T-cell (primary cell): ENCODE measurements around the gene MAPT. TPM values are rescaled to one million over a fixed set of nuclear protein-coding genes. Genes with fewer than 3 reads are reported as not detected.

Experiments
- ATAC-seq, 4 experiments: fragments of 200-7000 bp in 3 of 4; fragments of 150-1000 bp in 1 of 4; cut with Tn5 transposase; replicated peaks in 1 of 4; 1 replicate in 3 of 4; 2 replicates in 1 of 4; pipeline ENCODE4 v1.10.0; 2021; ENCODE audit warnings: moderate library complexity in 3 of 4, mild to moderate bottlenecking in 2 of 4, moderate number of reproducible peaks in 1 of 4
- CTCF ChIA-PET, 2 donors: fragments of 300-600 bp; sonication (Branson Sonifier 250); formaldehyde crosslinking; loops; one replicate each; lab custom pipeline; 2022; ENCODE audit warnings: antibody characterized with exemption in 2 of 2; lab: Charles Lee
- POLR2A ChIA-PET, 2 donors: fragments of 300-600 bp; sonication (Branson Sonifier 250); formaldehyde crosslinking; loops; one replicate each; lab custom pipeline; 2022; ENCODE audit warnings: antibody characterized with exemption in 2 of 2; lab: Charles Lee
- DNase-seq, 35 experiments: peaks; one replicate each; pipeline versions ENCODE4 v3.0.0 to v3.0.0-alpha.2; 2013 to 2023
- H3K27ac ChIP-seq: one replicate; pipeline ENCODE4 v1.5.1; 2013; ENCODE audit warnings: low read length
- H3K27me3 ChIP-seq, 2 experiments: replicated peaks in 1 of 2; 1 replicate in 1 of 2; 2 replicates in 1 of 2; pipeline versions ENCODE4 v1.6.1 to v1.7.0; 2013; ENCODE audit warnings: low read length in 1 of 2, mixed read lengths in 1 of 2; ENCODE audit not compliant: control insufficient read depth in 2 of 2, insufficient read depth in 2 of 2; ENCODE audit errors: extremely low read depth in 1 of 2
- H3K36me3 ChIP-seq, 2 donors: 1 replicate in 1 of 2; 2 replicates in 1 of 2; pipeline versions ENCODE4 v1.6.1 to v1.7.0; 2013; ENCODE audit warnings: low read length in 1 of 2; ENCODE audit not compliant: control insufficient read depth in 2 of 2, insufficient read depth in 1 of 2; ENCODE audit errors: extremely low read depth in 1 of 2
- H3K4me1 ChIP-seq, 2 experiments: 1 replicate in 1 of 2; 2 replicates in 1 of 2; pipeline versions ENCODE4 v1.6.1 to v1.7.0; 2013; ENCODE audit warnings: low read length in 2 of 2, mixed read lengths in 1 of 2; ENCODE audit not compliant: insufficient read depth in 2 of 2, control insufficient read depth in 1 of 2; ENCODE audit errors: extremely low read depth in 1 of 2
- H3K4me3 ChIP-seq, 2 donors: 1 replicate in 1 of 2; 2 replicates in 1 of 2; pipeline versions ENCODE4 v1.5.1 to v1.7.0; 2013; ENCODE audit warnings: mild to moderate bottlenecking in 2 of 2, low read length in 1 of 2, moderate library complexity in 1 of 2; ENCODE audit not compliant: control insufficient read depth in 1 of 2; ENCODE audit errors: extremely low read depth in 1 of 2
- H3K9me3 ChIP-seq: 2 replicates; pipeline ENCODE4 v1.7.0; 2013
- H3K27ac Mint-ChIP-seq, 2 donors: one replicate each; pipeline ENCODE4 v1.8.0; 2020 to 2021; ENCODE audit warnings: mild to moderate bottlenecking in 2 of 2, mixed read lengths in 2 of 2
- H3K27me3 Mint-ChIP-seq, 2 donors: one replicate each; pipeline ENCODE4 v1.8.0; 2021 to 2022; ENCODE audit warnings: mixed read lengths in 2 of 2
- H3K36me3 Mint-ChIP-seq: one replicate; pipeline ENCODE4 v1.8.0; 2021; ENCODE audit warnings: mixed read lengths
- H3K4me1 Mint-ChIP-seq, 3 donors: one replicate each; pipeline ENCODE4 v1.8.0; 2020 to 2022; ENCODE audit warnings: mixed read lengths in 3 of 3, mild to moderate bottlenecking in 1 of 3
- H3K4me3 Mint-ChIP-seq, 3 donors: one replicate each; pipeline ENCODE4 v1.8.0; 2020 to 2022; ENCODE audit warnings: mild to moderate bottlenecking in 3 of 3, mixed read lengths in 3 of 3, moderate library complexity in 3 of 3
- H3K9me3 Mint-ChIP-seq, 3 donors: one replicate each; pipeline ENCODE4 v1.8.0; 2020 to 2022; ENCODE audit warnings: mixed read lengths in 3 of 3
- WGBS: methylation state at CpG from one replicate; pipeline ENCODE4 v1.1.5; 2013; ENCODE audit warnings: missing lambda C conversion rate; ENCODE audit not compliant: insufficient coverage; 5-methylcytosine and 5-hydroxymethylcytosine counted together
- total RNA-seq, 35 experiments: library from RNA in 6 of 35; stranded (reverse) in 6 of 35; fragments of 120-200 nt in 1 of 35; gene quantifications; one replicate each; pipeline versions ENCODE4 v1.2.1 to v1.2.4 and lab custom pipeline; 2013 to 2026

The MAPT gene
- total RNA-seq, 5 donors from 2014 or later (not counting 1 experiment from before 2014, with no cell fraction given), result 0.86 to 1.8 (median 1.2) TPM

DNA sequence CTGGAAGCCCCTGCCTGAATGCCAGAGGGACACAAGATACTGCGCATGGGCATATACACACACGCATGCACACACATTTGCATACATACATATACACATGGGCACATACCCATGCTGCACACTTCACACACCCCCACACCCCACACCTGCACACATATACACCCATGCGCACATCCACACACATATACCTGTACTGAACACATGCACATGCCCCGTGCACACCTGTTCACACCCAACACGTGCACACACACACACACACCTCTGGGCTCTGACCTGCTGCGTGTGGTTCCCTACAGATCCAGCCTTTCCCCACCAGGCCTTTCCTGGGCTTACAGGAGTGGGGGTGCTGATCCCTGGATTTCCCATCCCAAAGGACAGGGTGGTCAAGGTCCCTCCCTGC lies 43.3 kb upstream of the MAPT start:
- H3K36me3 ChIP-seq, result no peaks in the 10 kb centered on the region
- no peaks in the 10 kb centered on the region for H3K9me3 ChIP-seq
- Mint-ChIP-seq H3K4me1 (peaks cover 0 to 6% (median 6%) of the 10 kb centered on the region in 3 donors), H3K9me3 (no peaks in the 10 kb centered on the region), H3K36me3 (no peaks in the 10 kb centered on the region), H3K27me3 (peaks cover 14 to 39% of the 10 kb centered on the region in 2 donors), H3K27ac (no peak overlapping the region), H3K4me3 (no peak overlapping the region)
- POLR2A ChIA-PET, result no interaction called here
- peaks cover 0 to 10% of the 10 kb centered on the region in 2 experiments for H3K4me1 ChIP-seq
- no peak overlapping the region for H3K27ac ChIP-seq
- DNase-seq (no peak), ATAC-seq (no peak)
- H3K4me3 ChIP-seq, result no peak overlapping the region
- 79% methylated on average over 6 of the region's 6 CpGs for WGBS
- CTCF ChIA-PET, result no interaction called here
- H3K27me3 ChIP-seq, result peaks cover 0 to 62% of the 10 kb centered on the region in 2 experiments

GRCh38 chr17:45851464-45851863 lies 42.9 kb upstream of the MAPT start:
- Mint-ChIP-seq H3K4me1 (peaks cover 0 to 6% (median 6%) of the 10 kb centered on the region in 3 donors), H3K9me3 (no peaks in the 10 kb centered on the region), H3K27me3 (peaks cover 14 to 40% of the 10 kb centered on the region in 2 donors), H3K27ac (no peak overlapping the region), H3K4me3 (no peak overlapping the region), H3K36me3 (no peaks in the 10 kb centered on the region)
- Histone ChIP-seq H3K27me3 (peaks cover 0 to 58% of the 10 kb centered on the region in 2 experiments), H3K27ac (no peak overlapping the region), H3K4me3 (no peak overlapping the region), H3K9me3 (no peaks in the 10 kb centered on the region), H3K36me3 (no peaks in the 10 kb centered on the region), H3K4me1 (peaks cover 0 to 10% of the 10 kb centered on the region in 2 experiments)
- POLR2A ChIA-PET, result no interaction called here
- DNase-seq, result no peak
- WGBS, result 19% methylated on average over 7 of the region's 8 CpGs
- CTCF ChIA-PET, result interaction anchor here in 1 of 2 donors (0.6 kb wide), 1 partner anchor 212 kb away, joined by 4 read pairs; no protein-coding TSS in a partner anchor
- ATAC-seq, result no peak

- H3K9me3 Mint-ChIP-seq, result no peaks in the 10 kb centered on the region
- no peak overlapping the region for H3K27ac Mint-ChIP-seq
- ChIA-PET POLR2A (no interaction called here), CTCF (interaction anchor here in 1 of 2 donors (0.6 kb wide), 1 partner anchor 212 kb away, joined by 4 read pairs; no protein-coding TSS in a partner anchor)
- 88% methylated on average over 1 of the region's 1 CpG for WGBS
- ATAC-seq (no peak), DNase-seq (no peak)
- H3K36me3 Mint-ChIP-seq, result no peaks in the 10 kb centered on the region
- H3K27me3 ChIP-seq, result peaks cover 0 to 55% of the 10 kb centered on the region in 2 experiments
- no peak overlapping the region for H3K27ac ChIP-seq
- H3K4me1 ChIP-seq, result peaks cover 0 to 10% of the 10 kb centered on the region in 2 experiments
- no peak overlapping the region for H3K4me3 Mint-ChIP-seq
- peaks cover 15 to 44% of the 10 kb centered on the region in 2 donors for H3K27me3 Mint-ChIP-seq
- no peak overlapping the region for H3K4me3 ChIP-seq
- no peaks in the 10 kb centered on the region for H3K9me3 ChIP-seq
- H3K36me3 ChIP-seq, result no peaks in the 10 kb centered on the region
- H3K4me1 Mint-ChIP-seq, result peaks cover 0 to 6% (median 6%) of the 10 kb centered on the region in 3 donors
Measured at GRCh38 chr17:45851873-45852272, 42.5 kb upstream of the MAPT start.

DNA sequence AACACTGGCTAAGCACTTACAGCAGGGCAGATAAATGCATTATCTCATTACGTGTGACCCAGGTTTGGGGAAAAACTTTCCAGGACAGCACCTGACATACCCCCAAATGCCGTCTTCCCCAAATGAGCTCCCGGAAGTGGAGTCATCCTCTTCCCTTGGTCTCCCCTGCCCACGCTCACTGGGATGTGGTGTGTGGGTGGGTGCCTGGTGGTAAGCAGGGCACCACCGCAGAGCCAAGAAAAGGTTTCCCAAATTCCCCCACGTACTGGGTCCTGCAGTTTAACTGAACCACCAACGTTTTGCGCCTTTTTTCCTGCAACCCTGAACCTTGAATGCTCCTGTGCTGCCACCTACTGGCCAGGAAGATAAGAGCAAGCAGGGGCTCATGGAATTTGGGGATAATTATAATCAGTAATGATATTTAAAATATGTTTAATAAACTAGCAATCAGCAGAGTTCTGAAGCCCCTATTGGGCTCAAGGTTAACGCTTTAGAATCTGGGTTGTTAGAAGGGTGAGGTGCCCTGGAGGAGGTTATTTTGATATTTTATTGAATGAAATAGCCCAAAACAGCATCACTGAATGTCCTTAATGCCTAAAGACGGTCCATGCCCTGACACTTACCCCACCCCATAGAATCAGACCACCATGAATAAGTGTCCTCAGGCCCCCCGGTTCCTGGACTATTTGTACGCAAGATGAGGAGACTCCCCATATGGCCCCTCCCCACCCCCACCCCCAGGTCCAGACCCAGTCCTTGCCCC lies 41.6 kb upstream of the MAPT start:
- Histone ChIP-seq H3K9me3 (no peaks in the 10 kb centered on the region), H3K27ac (no peak overlapping the region), H3K36me3 (no peaks in the 10 kb centered on the region), H3K4me1 (peaks cover 0 to 10% of the 10 kb centered on the region in 2 experiments), H3K27me3 (peaks cover 0 to 58% of the 10 kb centered on the region in 2 experiments), H3K4me3 (no peak overlapping the region)
- H3K4me1 Mint-ChIP-seq, result peaks cover 0 to 6% (median 6%) of the 10 kb centered on the region in 3 donors
- peak in 32 of 35 experiments; percentile 6 to 76 (median 46) for DNase-seq
- H3K27ac Mint-ChIP-seq, result no peak overlapping the region
- CTCF ChIA-PET, result no interaction called here
- no peaks in the 10 kb centered on the region for H3K36me3 Mint-ChIP-seq
- peaks cover 18 to 46% of the 10 kb centered on the region in 2 donors for H3K27me3 Mint-ChIP-seq
- WGBS, result 20% methylated on average over 2 of the region's 12 CpGs
- no peaks in the 10 kb centered on the region for H3K9me3 Mint-ChIP-seq
- no peak overlapping the region for H3K4me3 Mint-ChIP-seq
- ATAC-seq, result peak in 3 of 4 experiments; percentile 45 to 62 (median 54)
- POLR2A ChIA-PET, result no interaction called here

DNA sequence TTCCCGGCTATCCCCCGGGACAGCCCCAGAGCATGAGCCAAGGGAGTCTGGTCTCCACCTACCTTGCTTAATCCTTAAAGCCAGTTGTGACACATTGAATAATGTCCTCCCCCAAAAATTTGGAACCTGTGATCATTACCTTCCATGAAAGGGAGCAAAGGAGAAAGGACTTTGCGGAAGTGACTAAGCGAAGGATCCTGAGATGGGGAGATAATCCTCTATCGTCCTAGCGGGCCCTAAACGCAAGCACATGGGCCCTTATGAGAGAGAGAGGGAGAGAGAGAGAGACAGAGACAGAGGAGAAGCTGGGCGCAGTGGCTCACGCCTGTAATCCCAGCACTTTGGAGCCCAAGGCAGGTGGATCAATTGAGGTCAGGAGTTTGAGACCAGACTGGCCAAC lies 40.1 kb upstream of the MAPT start:
- H3K4me1 Mint-ChIP-seq, result peaks cover 0 to 6% (median 6%) of the 10 kb centered on the region in 3 donors
- ATAC-seq, result no peak
- peaks cover 29 to 53% of the 10 kb centered on the region in 2 donors for H3K27me3 Mint-ChIP-seq
- Histone ChIP-seq H3K36me3 (no peaks in the 10 kb centered on the region), H3K4me3 (no peak overlapping the region), H3K4me1 (peaks cover 0 to 10% of the 10 kb centered on the region in 2 experiments), H3K27ac (no peak overlapping the region), H3K27me3 (peaks cover 0 to 64% of the 10 kb centered on the region in 2 experiments), H3K9me3 (no peaks in the 10 kb centered on the region)
- no peaks in the 10 kb centered on the region for H3K36me3 Mint-ChIP-seq
- no peaks in the 10 kb centered on the region for H3K9me3 Mint-ChIP-seq
- WGBS, result 91% methylated on average over 6 of the region's 9 CpGs
- DNase-seq, result no peak
- ChIA-PET CTCF (interaction anchor here in 1 of 2 donors (0.7 kb wide), 1 partner anchor 37 kb away, joined by 4 read pairs; no protein-coding TSS in a partner anchor), POLR2A (no interaction called here)
- no peak overlapping the region for H3K4me3 Mint-ChIP-seq
- H3K27ac Mint-ChIP-seq, result no peak overlapping the region

GRCh38 chr17:45855691-45856336 lies 38.5 kb upstream of the MAPT start:
- H3K27ac Mint-ChIP-seq, result no peak overlapping the region
- Histone ChIP-seq H3K9me3 (no peaks in the 10 kb centered on the region), H3K4me1 (peaks cover 0 to 10% of the 10 kb centered on the region in 2 experiments), H3K36me3 (no peaks in the 10 kb centered on the region), H3K27me3 (peaks cover 0 to 61% of the 10 kb centered on the region in 2 experiments), H3K27ac (no peak overlapping the region), H3K4me3 (no peak overlapping the region)
- no peaks in the 10 kb centered on the region for H3K9me3 Mint-ChIP-seq
- no peak for DNase-seq
- ChIA-PET CTCF (no interaction called here), POLR2A (no interaction called here)
- ATAC-seq, result no peak
- H3K36me3 Mint-ChIP-seq, result no peaks in the 10 kb centered on the region
- WGBS, result 13% methylated on average over 1 of the region's 2 CpGs
- H3K4me3 Mint-ChIP-seq, result no peak overlapping the region
- H3K4me1 Mint-ChIP-seq, result peaks cover 0 to 6% (median 6%) of the 10 kb centered on the region in 3 donors
- peaks cover 37 to 53% of the 10 kb centered on the region in 2 donors for H3K27me3 Mint-ChIP-seq
